HG03060 (cell line): ENCODE measurements around the gene LRRC23.
"Not testable (repeated sequence)": the region's sequence is repeated elsewhere in the genome, so short reads cannot be mapped to it uniquely, and the experiment has no call there.

Source experiments
- ATAC-seq: cut with Tn5 transposase; IDR thresholded peaks from one replicate; pipeline ENCODE4 v1.9.1; 2021; ENCODE audit warnings: low read depth, moderate number of reproducible peaks; ENCODE audit not compliant: unreplicated experiment

LRRC23 gene

DNA sequence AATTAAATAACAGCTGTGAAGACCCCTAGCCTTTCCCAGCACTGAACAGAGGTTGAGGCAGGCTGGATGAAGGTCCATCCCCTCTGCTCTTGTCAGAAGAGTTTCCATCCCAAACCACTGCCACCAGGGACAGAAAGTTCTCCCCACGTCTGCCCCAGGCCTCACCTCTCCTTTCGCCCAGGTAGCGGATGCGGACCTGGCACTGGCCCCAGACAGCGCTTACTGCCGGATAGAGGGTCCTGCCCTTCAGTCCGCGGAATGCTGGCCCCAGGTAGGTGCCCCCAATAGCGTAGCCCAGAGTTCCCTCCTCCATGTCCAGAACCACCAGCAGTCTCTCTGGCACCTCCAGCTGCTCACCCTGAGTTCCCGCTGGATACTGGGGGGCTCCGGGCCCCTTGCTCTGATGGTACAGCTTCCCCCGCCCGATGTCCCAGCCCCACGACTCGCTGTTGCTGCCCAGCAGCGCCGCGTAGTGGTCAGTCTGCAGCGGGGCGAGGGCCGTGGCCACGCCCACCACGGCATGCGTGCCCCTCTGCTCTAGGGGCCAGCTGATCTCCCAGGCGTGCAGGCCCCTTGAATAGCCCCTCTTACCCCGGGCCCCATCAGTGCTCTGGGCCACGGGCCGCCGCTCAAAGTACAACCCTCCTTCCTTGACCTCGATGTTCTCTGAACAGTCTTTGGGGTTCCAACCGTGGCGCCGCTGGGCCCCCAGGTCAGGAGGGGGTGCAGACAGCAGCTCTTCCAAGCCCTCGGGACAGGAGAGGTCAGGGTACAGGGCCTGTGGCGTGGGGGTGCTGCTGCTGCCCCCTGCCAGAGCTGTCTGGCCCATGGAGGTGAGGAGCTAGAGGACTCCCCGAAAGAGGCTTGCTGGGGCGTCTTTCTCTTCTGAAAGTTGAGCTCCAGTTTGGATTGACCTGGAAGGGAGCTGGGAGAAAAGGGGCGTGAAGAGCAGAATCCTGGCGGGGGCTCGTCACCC lies 32.3 kb upstream of the LRRC23 start:
- ATAC-seq: no peak

DNA sequence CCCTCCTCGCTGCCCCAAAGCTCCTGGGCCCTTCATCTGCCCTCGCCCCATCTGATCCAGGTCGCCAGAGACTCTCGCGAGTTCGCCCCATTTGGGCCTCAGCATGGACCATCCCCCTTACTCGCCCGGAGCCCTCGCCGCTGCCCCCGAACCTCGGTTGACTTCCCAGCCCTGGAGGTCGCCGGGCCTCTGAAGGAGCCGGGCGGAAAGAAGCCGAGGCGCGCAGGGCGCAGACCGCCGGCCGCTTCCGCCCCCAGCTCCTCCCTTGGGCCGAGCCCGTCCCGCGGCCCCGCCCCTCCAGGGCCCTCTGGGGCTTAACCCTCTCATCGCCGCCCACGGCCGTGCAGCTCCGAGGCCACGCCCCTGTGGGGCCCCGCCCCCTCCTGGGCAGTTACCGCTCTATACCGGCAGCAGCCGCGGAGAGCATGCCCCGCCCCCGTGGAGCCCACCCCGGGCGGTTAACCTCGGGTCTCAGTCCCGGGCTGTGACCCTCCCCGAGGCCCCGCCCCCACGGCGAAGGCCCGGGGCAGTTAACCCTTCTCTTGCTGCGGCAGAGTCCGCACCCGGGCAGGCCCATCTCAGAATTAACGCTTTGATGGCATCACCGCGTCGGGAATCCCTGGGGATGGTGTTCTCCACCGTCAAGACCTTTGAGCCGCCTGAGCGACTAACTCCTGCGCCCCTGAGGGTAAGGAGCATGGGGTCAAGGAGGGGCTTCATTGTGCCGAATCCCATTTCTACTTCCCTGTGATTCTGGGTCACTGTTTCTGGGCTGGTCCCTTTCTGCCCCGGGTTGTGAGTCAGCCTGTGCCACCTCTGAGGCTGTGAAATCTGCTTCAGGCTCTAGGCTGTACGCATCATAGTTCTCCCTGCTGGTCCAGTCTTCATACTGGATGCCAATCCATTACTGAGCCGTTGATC lies 31.3 kb upstream of the LRRC23 start, which contains the start of gene SPSB2:
TSS of gene SPSB2 (minus strand) at position 210 of the 921 bp plus-strand sequence. CDS start 402 bp downstream, outside the sequence.
- ATAC-seq: peak; percentile 43

DNA sequence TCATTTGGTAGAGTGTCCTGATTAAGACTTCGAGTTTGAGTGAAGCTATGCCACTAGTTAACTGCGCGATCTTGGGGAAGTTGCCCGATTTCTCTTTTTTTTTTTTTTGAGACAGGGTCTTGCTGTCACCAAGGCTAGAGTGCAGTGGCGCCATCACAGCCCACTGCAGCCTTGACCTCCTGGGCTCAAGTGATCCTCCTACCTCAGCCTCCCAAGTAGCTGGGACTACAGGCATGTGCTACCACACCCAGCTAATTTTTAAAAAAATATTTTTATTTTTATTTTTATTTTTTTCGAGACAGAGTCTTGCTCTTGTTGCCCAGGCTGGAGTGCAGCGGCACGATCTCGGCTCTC lies 30.6 kb upstream of the LRRC23 start:
- not testable (repeated sequence) for ATAC-seq

GRCh38 chr12:6879824-6880223 lies 24.8 kb upstream of the LRRC23 start:
- not testable (repeated sequence) for ATAC-seq

DNA sequence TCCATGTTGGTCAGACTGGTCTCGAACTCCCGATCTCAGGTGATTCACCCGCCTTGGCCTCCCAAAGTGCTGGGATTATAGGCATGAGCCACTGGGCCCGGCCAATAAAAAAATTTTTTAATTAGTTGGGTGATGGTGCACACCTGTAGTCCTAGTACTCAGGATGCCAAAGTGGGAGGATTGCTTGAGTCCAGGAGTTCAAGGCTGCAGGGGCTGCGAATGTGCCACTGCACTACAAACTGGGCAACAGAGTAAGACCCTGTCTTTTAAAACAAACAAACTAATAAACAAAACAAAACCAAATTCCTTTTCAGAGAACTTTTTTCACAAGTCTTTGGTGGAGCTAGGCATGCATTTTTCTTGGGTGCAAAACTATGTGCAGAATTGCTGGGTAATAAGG lies 21.4 kb upstream of the LRRC23 start:
- no peak for ATAC-seq

DNA sequence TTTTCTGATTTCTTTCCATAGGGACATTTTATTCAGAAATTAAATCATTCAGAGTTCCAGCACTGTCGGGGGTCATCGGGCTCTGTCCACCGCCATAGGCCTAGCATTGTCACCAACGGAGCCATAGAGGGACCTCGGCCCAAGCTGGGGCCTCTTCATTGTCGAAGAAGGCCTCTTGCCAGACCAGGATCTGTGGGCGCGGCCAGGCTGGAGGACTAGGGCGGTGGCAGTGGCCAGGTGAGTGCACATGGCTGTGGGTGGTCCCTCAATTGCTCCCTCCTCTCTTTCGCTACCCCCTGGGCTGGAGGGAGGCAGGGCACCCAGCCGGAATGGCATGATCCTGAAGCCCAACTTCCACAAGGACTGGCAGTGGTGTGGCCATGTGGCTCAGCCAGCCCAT lies 20.9 kb upstream of the LRRC23 start:
- no peak for ATAC-seq

DNA sequence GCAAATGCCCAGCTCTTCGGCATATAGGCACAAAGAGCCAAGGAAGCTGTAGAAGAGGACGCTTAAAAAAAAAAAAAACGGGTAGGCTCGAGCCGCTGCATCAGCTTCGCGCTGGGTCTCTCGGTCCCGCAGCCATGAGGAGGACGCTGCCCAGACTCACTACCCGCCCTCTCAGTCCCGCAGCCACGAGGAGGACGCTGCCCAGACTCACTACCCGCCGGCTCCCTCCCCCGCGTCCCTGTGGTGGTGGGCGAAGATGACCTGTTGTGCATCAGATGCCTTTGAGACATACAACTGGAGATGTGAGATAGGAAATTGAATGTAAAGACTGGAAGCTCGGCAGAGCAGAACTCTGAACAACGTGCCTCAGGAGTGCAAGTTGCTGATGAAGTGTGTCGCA lies 20.1 kb upstream of the LRRC23 start:
- ATAC-seq: no peak

DNA sequence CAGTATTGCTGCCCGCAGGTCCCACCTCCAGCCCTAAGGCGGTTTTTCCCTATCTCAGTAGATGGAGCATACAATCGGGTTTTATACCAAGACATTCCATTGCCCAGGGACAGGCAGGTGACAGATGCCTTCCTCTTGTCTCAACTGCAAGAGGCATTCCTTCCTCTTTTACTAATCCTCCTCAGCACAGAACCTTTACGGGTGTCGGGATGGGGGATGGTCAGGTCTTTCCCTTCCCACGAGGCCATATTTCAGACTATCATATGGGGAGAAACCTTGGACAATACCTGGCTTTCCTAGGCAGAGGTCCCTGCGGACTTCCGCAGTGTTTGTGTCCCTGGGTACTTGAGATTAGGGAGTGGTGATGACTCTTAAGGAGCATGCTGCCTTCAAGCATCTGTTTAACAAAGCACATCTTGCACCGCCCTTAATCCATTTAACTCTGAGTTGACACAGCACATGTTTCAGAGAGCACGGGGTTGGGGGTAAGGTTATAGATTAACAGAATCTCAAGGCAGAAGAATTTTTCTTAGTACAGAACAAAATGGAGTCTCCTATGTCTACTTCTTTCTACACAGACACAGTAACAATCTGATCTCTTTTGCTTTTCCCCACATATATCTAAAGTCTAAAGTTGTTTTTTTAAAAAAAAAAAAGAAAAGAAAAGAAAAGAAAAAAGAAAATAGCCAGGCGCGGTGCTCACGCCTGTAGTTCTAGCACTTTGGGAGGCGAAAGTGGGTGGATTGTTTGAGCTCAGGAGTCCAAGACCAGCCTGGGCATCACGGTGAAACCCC lies 18.2 kb upstream of the LRRC23 start:
- ATAC-seq: not testable (repeated sequence)

DNA sequence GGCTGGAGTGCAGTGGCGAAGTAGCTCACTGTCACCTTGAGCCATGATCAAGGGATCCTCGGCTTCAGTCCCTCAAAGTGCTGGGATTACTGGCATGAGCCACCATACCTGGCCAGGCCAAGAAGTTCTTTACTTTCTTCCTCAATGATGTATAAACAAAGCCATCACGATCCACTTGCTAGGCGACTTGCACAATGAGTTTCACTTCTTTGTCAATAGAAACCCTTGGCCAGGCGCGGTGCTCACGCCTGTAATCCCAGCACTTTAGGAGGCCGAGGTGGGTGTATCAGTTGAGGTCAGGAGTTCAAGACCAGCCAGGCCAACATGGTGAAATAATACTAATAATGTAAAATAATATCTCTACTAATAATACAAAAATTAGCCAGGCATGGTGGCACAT lies 17.2 kb upstream of the LRRC23 start:
- ATAC-seq: no peak

DNA sequence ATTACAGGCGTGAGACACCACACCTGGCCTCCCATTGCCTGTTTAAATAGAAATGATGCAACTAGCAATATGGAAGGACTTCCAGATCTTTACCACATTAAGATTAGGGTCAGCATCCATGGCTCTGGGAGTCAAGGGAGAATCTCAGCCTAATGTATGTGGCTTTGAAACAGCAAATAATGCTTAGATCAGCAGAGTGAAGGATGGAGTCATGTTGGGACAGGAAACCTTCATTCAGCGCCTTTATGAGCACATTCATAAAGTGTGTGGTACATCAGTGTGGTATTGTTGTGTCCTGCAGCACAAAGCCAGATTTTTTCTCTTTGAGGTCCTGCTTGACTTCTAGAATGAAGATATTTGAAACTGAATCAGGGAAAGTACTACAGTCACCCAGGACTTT lies 16.3 kb upstream of the LRRC23 start:
- no peak for ATAC-seq

DNA sequence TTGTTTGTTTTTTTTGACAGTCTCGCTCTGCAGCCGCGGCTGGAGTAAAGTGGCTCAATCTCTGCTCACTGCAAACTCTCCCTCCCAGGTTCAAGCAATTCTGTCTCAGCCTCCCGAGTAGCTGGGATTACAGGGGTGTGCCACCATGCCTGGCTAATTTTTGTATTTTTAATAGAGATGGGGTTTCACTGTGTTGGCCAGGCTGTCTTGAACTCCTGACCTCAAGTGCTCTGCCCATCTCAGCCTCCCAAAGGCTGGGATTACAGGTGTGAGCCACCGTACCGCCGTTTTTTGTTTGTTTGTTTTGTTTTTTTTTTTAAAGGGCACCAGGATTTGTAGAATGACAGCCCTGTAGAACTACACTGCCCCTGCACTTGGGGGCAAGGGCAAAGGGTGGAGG lies 15.8 kb upstream of the LRRC23 start:
- not testable (repeated sequence) for ATAC-seq

GRCh38 chr12:6889775-6890573 lies 14.6 kb upstream of the LRRC23 start:
- not testable (repeated sequence) for ATAC-seq

- peak; percentile 87 for ATAC-seq
Measured at GRCh38 chr12:6890789-6891645, 13.6 kb upstream of the LRRC23 start.

DNA sequence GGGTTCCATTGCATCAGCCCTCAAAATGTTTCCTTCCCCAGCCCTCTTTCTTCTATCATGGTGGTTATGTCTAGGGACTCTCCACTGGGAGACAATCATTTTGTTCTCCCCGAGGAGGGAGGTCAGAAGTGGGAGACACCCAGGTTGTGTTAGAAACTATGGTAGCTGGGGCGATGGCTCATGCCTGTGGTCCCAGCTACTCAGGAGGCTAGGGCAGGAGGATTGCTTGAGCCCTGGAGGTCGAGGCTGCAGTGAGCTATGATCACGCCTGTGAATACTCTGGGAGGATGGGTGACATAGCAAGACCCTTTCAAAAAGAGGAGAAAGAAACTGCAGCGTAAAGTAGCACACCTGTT lies 13.0 kb upstream of the LRRC23 start:
- no peak for ATAC-seq

DNA sequence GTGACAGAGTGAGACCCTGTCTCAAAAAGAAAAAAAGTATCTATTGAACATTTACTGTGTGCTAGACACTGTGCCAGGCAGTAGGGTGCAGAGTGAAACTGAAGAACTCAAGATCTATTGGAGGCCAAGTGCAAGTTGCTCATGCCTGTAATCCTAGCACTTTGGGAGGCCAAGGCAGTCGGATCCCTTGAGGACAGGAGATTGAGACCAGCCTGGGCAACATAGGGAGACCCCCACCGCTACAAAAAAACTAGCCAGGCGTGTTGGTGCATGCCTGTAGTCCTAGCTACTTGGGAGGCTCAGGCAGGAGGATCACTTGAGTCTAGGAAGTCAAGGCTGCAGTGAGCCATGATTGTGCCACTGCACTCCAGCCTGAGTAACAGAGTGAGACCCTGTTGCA lies 11.9 kb upstream of the LRRC23 start:
- not testable (repeated sequence) for ATAC-seq

- no peak for ATAC-seq
Measured at GRCh38 chr12:6894321-6894720, 10.3 kb upstream of the LRRC23 start.

DNA sequence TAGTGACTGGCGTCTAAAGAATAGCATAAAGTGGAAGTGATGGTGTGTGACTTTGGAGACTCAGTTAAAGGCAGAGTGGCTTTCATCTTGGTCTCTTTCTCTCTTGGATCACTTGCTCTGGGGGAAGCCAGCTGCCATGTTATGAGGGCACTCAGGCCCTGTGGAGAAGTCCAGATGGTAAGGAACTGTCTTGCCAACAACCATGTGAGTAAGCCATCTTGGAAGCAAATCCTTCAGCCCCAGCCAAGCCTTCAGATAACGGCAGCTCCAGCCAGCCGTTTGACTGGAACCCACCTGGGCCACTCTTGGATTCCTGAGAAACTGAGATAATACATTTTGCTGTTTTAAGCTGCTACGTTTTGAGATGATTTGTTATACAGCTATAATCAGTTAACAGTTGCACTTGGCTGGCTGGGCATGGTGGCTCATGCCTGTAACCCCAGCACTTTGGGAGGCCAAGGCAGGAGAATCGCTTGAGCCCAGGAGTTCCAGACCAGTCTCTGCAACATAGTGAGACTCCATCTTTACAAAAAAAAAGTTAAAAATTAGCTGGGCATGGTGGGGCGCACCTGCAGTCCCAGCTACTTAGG lies 7.7 kb upstream of the LRRC23 start:
- no peak for ATAC-seq

DNA sequence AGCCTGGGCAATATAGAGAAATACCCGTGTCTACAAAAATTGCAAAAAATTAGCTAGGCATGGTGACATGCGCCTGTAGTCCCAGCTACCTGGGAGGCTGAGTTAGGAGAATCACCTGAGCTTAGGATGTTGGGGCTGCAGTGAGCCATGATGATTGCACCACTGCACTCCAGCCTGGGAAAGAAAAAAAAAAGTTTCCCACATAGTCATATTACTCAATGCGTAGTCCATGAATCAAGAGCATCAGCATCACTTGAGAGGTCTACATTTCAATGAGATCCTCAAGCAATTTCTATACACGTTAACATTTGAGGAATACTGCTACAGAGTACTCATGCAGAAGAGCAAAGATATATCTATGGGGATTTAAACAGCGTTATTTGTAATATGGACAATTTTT lies 5.2 kb upstream of the LRRC23 start:
- ATAC-seq: no peak
